ENCODE results near the gene TACO1. TPM values are rescaled to one million over a fixed set of nuclear protein-coding genes. Genes with fewer than 3 reads are reported as not detected.
A peak's percentile ranks its signal among the peaks of the same experiment; 100 is the strongest.

Gene TACO1
- total RNA-seq, 6 experiments from 2014 or later, result 26.5 to 32.6 (median 30.9) TPM

DNA sequence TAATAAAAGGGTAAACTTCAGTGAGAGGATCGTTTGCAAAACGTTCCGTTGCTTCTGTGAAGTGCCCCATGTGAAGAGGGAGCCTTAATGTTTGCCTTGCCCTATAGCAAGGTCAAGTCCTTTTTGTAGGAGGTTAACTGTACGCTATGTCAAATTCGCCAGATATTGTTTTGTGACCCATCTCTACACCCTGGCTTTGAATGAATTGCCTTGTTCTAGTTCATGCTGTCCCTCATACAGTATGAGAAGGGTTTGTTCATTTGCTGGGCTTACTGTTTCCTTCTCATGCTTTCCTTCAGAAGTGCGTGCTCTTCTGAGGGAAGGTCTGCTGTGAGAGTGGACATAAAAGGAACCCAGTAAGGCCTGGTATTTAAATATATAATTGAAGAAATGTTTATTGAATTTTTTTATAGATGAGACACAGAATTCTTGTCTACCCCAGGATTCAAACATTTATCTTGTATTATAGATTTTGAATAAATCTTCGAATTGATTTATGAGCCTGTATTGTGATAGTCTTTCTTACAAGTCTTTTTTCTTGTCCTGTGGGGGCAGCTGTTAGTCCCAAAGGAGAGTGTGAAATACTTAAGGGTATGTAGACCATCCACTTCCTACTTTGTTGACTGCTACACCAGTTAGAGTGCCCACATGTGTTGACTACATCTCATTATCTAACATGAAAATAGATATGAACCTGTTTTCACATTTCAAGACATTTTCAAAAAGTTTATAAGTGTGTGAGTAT lies 23.3 kb downstream of the TACO1 start:
- Mint-ChIP-seq H3K27me3 (ENCODE audit: insufficient read depth) (peaks cover 2% of the 10 kb centered on the region), H3K4me3 (peak overlapping the region; percentile 98), H3K4me1 (ENCODE audit: low read depth) (peaks cover 45% of the 10 kb centered on the region), H3K27ac (peak overlapping the region; percentile 86), H3K36me3 (ENCODE audit: low read depth) (no peaks in the 10 kb centered on the region), H3K9me3 (no peaks in the 10 kb centered on the region)
- no peak for DNase-seq
- TF ChIP-seq, protein P1, sequence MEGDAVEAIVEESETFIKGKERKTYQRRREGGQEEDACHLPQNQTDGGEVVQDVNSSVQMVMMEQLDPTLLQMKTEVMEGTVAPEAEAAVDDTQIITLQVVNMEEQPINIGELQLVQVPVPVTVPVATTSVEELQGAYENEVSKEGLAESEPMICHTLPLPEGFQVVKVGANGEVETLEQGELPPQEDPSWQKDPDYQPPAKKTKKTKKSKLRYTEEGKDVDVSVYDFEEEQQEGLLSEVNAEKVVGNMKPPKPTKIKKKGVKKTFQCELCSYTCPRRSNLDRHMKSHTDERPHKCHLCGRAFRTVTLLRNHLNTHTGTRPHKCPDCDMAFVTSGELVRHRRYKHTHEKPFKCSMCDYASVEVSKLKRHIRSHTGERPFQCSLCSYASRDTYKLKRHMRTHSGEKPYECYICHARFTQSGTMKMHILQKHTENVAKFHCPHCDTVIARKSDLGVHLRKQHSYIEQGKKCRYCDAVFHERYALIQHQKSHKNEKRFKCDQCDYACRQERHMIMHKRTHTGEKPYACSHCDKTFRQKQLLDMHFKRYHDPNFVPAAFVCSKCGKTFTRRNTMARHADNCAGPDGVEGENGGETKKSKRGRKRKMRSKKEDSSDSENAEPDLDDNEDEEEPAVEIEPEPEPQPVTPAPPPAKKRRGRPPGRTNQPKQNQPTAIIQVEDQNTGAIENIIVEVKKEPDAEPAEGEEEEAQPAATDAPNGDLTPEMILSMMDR (IDR thresholded peaks at IDR 0.05), result no peak

DNA sequence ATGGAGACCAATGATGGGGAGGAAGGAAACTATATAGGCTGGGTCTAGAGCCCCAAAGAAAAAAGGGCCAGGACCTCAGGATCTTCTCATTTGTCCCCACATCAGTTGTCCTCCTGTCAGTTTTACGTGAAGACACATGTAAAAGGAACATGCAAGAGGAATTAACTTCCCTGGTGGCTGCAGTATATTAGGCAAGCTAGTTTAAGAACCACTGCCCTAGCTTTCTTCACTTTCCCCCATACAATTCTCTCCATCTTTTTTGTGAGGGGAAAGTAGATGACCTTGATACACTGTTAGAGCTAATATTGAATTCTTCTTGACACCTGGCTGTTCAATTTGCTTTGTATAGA lies 23.8 kb downstream of the TACO1 start:
- TF ChIP-seq, protein P1 (IDR thresholded peaks at IDR 0.05), result no peak
- Mint-ChIP-seq H3K4me1 (ENCODE audit: low read depth) (peaks cover 45% of the 10 kb centered on the region), H3K9me3 (no peaks in the 10 kb centered on the region), H3K36me3 (ENCODE audit: low read depth) (no peaks in the 10 kb centered on the region), H3K27ac (no peak overlapping the region), H3K4me3 (peak overlapping the region; percentile 98; the same call in 1 of the 2 replicates), H3K27me3 (ENCODE audit: insufficient read depth) (peaks cover 2% of the 10 kb centered on the region)
- DNase-seq, result no peak

DNA sequence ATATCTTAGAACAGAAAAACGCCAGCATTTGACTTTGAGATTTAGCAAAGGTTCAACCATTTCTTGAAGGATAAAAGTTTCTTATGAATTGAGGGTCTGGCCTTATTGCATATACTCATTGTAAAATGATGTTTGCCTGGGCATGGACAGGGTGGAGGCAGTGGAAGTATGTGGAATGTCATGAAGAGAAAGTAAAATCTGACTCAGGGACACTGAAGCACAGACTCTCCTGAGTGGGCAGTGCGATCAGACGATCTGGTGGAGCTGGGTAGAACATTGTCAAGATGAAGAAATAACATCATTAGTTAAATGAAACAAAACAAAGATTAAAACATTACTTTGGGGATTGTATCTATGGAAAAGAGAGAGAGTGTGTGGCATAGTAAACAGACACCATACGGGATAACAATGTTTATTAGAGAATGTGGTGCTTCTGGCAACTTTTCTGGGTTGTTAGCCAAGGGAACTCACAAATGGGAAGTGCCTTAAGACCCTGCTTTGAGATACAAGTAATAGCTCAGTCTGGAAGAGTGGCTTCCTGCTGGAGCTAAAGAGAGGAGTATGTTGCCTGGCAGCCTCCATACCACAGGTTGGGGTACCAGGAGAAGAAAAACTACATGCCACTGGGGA lies 26.0 kb downstream of the TACO1 start:
- H3K36me3 Mint-ChIP-seq (ENCODE audit: low read depth), result no peaks in the 10 kb centered on the region

DNA sequence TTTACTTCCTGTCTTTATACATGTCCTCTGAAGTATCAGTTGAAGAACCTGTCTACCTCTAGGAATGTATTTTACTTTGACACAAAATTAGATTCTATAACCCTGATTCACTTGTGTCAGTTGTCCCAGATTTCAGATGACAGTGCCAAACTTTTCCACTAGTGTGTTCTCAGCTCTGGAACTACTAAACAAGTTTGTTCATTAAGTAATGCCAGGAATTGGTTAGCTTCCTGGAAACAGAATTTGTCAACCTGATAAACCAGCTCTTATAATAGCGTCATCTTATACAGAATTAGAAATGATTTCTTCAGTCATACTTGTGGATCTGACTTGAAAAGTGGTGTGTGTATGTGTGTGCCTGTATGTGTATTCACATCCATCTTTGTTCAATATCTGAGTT lies 28.9 kb downstream of the TACO1 start:
- Mint-ChIP-seq H3K27ac (no peak overlapping the region), H3K9me3 (no peaks in the 10 kb centered on the region), H3K36me3 (ENCODE audit: low read depth) (peaks cover 4% of the 10 kb centered on the region; the same call in 1 of the 2 replicates), H3K4me3 (no peak overlapping the region), H3K4me1 (ENCODE audit: low read depth) (peaks cover 33% of the 10 kb centered on the region), H3K27me3 (ENCODE audit: insufficient read depth) (no peaks in the 10 kb centered on the region; the same call in 1 of the 2 replicates)
- DNase-seq, result no peak
- TF ChIP-seq, protein P1 (IDR thresholded peaks at IDR 0.05), result no peak

More for the DNA sequence above, 26.0 kb downstream of the TACO1 start:
- peak overlapping the region; percentile 65 for H3K27ac Mint-ChIP-seq
- H3K4me3 Mint-ChIP-seq, result peak overlapping the region; percentile 74
- H3K4me1 Mint-ChIP-seq (ENCODE audit: low read depth), result peaks cover 37% of the 10 kb centered on the region
- H3K27me3 Mint-ChIP-seq (ENCODE audit: insufficient read depth), result peaks cover 2% of the 10 kb centered on the region
- no peaks in the 10 kb centered on the region for H3K9me3 Mint-ChIP-seq
- TF ChIP-seq, protein P1 (IDR thresholded peaks at IDR 0.05), result no peak
- no peak for DNase-seq

DNA sequence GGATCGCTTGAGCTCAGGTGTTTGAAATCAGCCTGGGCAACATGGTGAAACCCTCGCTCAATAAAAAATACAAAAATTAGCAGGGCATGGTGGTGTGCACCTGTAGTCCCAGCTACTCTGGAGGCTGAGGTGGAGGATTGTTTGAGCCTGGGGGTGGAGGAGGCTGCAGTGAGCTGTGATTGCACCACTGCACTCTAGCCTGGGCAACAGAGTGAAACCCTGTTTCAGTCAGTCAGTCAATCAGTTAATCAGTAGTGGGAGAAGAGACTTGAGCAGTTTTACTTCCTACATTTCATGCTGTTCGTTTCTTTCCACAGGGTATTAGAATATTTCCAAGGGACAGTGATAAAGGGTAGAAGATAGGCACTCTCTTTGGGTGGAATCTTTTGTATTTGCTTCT lies 30.4 kb downstream of the TACO1 start:
- no peak for DNase-seq
- Mint-ChIP-seq H3K9me3 (no peaks in the 10 kb centered on the region), H3K4me1 (ENCODE audit: low read depth) (peaks cover 22% of the 10 kb centered on the region), H3K27ac (no peak overlapping the region), H3K36me3 (ENCODE audit: low read depth) (peaks cover 6% of the 10 kb centered on the region), H3K4me3 (no peak overlapping the region), H3K27me3 (ENCODE audit: insufficient read depth) (no peaks in the 10 kb centered on the region; the same call in 1 of the 2 replicates)
- TF ChIP-seq, protein P1 (IDR thresholded peaks at IDR 0.05), result no peak
